ENCODE data around the gene IGFBPL1. TPM values are rescaled to one million over a fixed set of nuclear protein-coding genes. Genes with fewer than 3 reads are reported as not detected.

IGFBPL1 gene
- total and polyA plus RNA-seq, 2 of the 13 experiments (the other 11 are each of a cell fraction or from before 2014, with no cell fraction given) = 0.24 TPM; not detected in 1

GRCh38 chr9:38389313-38389712 is 34.9 kb downstream of the IGFBPL1 start:
- ATAC-seq (no peak), FAIRE-seq (peak; percentile 40), DNase-seq (ENCODE audit: low spot score) (peak; percentile 21)
- Histone ChIP-seq H3K4me3 (replicated peaks in 1 of 3; ENCODE audit: insufficient read depth in 1 of 3, low read depth in 2 of 3, low read length in 3 of 3) (peak overlapping the region in 1 of 3 experiments; percentile 18; a peak in 2 of 6 replicates), H3K79me2 (ENCODE audit: insufficient read depth, low read length) (peaks cover 18% of the 10 kb centered on the region), H3K4me1 (ENCODE audit: insufficient read depth, low read length) (peaks cover 89% of the 10 kb centered on the region), H3K9ac (ENCODE audit: insufficient read depth, low read depth, low read length) (peak overlapping the region; percentile 47), H3K4me2 (ENCODE audit: low read depth, low read length) (peak overlapping the region; percentile 60), H2AFZ (ENCODE audit: low read length) (no peak overlapping the region), H3K36me3 (replicated peaks in 1 of 2; ENCODE audit: control insufficient read depth in 1 of 2, insufficient read depth in 2 of 2, low read length in 2 of 2) (peaks cover 0 to 1% of the 10 kb centered on the region in 2 experiments; a peak in 2 of 5 replicates), H3K27ac (ENCODE audit: extremely low read length, insufficient read depth, low read length) (peak overlapping the region; percentile 62), H3K9me3 (ENCODE audit: low read length) (peaks cover 6% of the 10 kb centered on the region; the same call in 1 of the 2 replicates), H3K27me3 (ENCODE audit: control insufficient read depth in 1 of 2, insufficient read depth in 2 of 2, low read length in 2 of 2) (no peaks in the 10 kb centered on the region; a peak in 1 of 5 replicates), H4K20me1 (ENCODE audit: insufficient read depth, low read length) (no peaks in the 10 kb centered on the region)
- intact Hi-C loops (cut with micrococcal nuclease; ENCODE audit: unreplicated experiment) (no loop called here), in situ Hi-C loops (cut with HindIII; ENCODE audit: extremely low pct_ligation_motif_present, low pct_unique_long_range_greater_than_20kb) (no loop called here)
- TF ChIP-seq ATAD3A (CRISPR knock-in tag; IDR thresholded peaks at IDR 0.05) = no peak
- TF ChIP-seq FOXA1 (IDR thresholded peaks at IDR 0.05) = no peak
- 0 out of 2 replicates have a peak, but pooled peaks have one; percentile 33 for TF ChIP-seq FOXA1 (CRISPR knock-in tag; IDR thresholded peaks at IDR 0.05)
- peak; percentile 72 for TF ChIP-seq RARA (CRISPR knock-in tag; IDR thresholded peaks at IDR 0.05)
- 0 out of 2 replicates have a peak, but pooled peaks have one; percentile 37 for TF ChIP-seq ARID5B (CRISPR knock-in tag; IDR thresholded peaks at IDR 0.05)
- TF ChIP-seq ZBTB14 (CRISPR knock-in tag; IDR thresholded peaks at IDR 0.05) = no peak
- TF ChIP-seq PPARG (CRISPR knock-in tag; conservative IDR thresholded peaks at IDR 0.05) = peak; percentile 49; the same call in 1 of the 2 replicates
- peak; percentile 78 for TF ChIP-seq BCL6 (CRISPR knock-in tag; IDR thresholded peaks at IDR 0.05)
- CTCF ChIA-PET (ENCODE audit: low intra/inter-chr PET ratio, low total read pairs) = no interaction called here
- BruUV-seq (replicated peaks) = no TSS peak
- 11% methylated on average over 4 of the region's 4 CpGs for WGBS (ENCODE audit: low lambda C conversion rate)
- POLR2A ChIA-PET = interaction anchor here (0.6 to 1.2 kb wide), 3 partner anchors 8 to 231 kb away, joined by 3 to 4 read pairs (median 4); partner anchors contain the start of gene ANKRD18A

All from HepG2 (cell line).